ENCODE measurements around the gene SLC25A10. TPM values are rescaled to one million over a fixed set of nuclear protein-coding genes. Genes with fewer than 3 reads are reported as not detected.

Gene SLC25A10
- total and polyA plus RNA-seq, 10 of the 15 experiments (the other 5 are each of a cell fraction or from before 2014, with no cell fraction given), result 0.11 to 72.7 (median 22.3) TPM

DNA sequence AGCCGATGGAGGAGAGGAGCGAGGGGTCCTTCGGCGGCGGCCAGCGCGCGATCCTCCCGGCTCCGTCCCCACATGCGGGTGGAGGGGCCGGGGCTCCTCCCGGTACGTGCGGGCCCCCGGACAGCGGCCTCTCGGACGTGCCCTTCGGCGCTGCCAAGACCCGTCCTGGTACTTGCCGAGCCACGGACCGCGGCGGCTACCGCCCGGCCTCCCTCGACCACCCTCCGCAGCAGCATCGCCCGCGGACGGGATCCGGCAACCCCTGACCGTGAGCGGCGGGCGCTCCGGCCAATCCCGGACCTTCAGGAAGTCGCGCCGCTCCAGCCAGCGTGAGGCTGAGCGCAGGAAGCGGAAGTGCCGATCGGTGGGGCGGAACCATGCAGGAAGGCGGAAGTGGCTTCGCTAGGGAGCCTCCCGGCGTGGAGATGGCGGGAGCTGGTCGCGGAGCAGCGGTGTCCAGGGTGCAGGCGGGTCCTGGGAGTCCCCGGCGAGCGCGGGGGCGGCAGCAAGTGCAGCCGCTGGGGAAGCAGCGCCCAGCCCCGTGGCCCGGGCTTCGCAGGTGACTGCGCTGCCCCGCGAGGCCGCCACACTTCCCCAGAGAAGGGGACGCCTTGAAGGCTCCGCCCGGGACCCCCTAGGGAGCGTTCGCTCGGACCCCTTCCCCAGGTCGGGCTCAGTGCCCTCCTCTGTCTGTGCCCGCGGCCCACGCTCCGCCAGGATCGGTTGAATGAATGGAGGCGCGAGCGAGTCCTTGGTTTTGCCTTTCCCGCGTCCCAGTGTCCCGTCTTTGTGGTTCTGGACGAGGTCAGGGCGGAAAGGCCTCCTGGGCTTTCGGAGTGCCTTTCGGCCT lies 45.5 kb upstream of the SLC25A10 start, which contains the start of the genes CCDC137 and OXLD1 (continued):
- TF ChIP-seq, protein P1, sequence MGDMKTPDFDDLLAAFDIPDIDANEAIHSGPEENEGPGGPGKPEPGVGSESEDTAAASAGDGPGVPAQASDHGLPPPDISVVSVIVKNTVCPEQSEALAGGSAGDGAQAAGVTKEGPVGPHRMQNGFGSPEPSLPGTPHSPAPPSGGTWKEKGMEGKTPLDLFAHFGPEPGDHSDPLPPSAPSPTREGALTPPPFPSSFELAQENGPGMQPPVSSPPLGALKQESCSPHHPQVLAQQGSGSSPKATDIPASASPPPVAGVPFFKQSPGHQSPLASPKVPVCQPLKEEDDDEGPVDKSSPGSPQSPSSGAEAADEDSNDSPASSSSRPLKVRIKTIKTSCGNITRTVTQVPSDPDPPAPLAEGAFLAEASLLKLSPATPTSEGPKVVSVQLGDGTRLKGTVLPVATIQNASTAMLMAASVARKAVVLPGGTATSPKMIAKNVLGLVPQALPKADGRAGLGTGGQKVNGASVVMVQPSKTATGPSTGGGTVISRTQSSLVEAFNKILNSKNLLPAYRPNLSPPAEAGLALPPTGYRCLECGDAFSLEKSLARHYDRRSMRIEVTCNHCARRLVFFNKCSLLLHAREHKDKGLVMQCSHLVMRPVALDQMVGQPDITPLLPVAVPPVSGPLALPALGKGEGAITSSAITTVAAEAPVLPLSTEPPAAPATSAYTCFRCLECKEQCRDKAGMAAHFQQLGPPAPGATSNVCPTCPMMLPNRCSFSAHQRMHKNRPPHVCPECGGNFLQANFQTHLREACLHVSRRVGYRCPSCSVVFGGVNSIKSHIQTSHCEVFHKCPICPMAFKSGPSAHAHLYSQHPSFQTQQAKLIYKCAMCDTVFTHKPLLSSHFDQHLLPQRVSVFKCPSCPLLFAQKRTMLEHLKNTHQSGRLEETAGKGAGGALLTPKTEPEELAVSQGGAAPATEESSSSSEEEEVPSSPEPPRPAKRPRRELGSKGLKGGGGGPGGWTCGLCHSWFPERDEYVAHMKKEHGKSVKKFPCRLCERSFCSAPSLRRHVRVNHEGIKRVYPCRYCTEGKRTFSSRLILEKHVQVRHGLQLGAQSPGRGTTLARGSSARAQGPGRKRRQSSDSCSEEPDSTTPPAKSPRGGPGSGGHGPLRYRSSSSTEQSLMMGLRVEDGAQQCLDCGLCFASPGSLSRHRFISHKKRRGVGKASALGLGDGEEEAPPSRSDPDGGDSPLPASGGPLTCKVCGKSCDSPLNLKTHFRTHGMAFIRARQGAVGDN (IDR thresholded peaks at IDR 0.05), result 0 out of 2 replicates have a peak, but pooled peaks have one; percentile 50
- TF ChIP-seq GATAD2B (conservative IDR thresholded peaks at IDR 0.05; ENCODE audit: low read depth) (peak; percentile 98), KDM1A (IDR thresholded peaks at IDR 0.05; ENCODE audit: borderline replicate concordance) (no peak), CREB1 (IDR thresholded peaks at IDR 0.05; ENCODE audit: low read depth) (peak; percentile 61; the same call in 1 of the 2 replicates), SMAD1 (IDR thresholded peaks at IDR 0.05; ENCODE audit: low read depth, partially characterized antibody) (no peak), SIN3A (IDR thresholded peaks at IDR 0.05; ENCODE audit: low read depth, low read length) (0 out of 2 replicates have a peak, but pooled peaks have one; percentile 67), BACH1 (IDR thresholded peaks at IDR 0.05; ENCODE audit: borderline replicate concordance) (peak; percentile 75), CBX3 (IDR thresholded peaks at IDR 0.05; ENCODE audit: borderline replicate concordance, low read depth) (no peak), POLR2AphosphoS2 (IDR thresholded peaks at IDR 0.05; ENCODE audit: low read depth, low read length) (peak; percentile 86), JUNB (IDR thresholded peaks at IDR 0.05) (no peak), RUNX3 (IDR thresholded peaks at IDR 0.05; ENCODE audit: low read length) (peak; percentile 42), HDAC2 (IDR thresholded peaks at IDR 0.05) (no peak), EGR1 (IDR thresholded peaks at IDR 0.05; ENCODE audit: borderline replicate concordance in 1 of 2, low read depth in 2 of 2, low read length in 2 of 2) (peak in 1 of 2 experiments; percentile 82; a peak in 2 of 3 replicates), TCF7 (IDR thresholded peaks at IDR 0.05; ENCODE audit: borderline replicate concordance) (no peak), SREBF2 (IDR thresholded peaks at IDR 0.05; ENCODE audit: low read length) (peak; percentile 47; the same call in 1 of the 2 replicates), EED (IDR thresholded peaks at IDR 0.05; ENCODE audit: low read depth) (no peak), NFIC (IDR thresholded peaks at IDR 0.05; ENCODE audit: low read depth, low read length) (no peak)
- TF ChIP-seq, protein P2, sequence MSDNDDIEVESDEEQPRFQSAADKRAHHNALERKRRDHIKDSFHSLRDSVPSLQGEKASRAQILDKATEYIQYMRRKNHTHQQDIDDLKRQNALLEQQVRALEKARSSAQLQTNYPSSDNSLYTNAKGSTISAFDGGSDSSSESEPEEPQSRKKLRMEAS (IDR thresholded peaks at IDR 0.05; ENCODE audit: low read depth, low read length), result peak; percentile 66; the same call in 1 of the 2 replicates
- TF ChIP-seq, protein P3, sequence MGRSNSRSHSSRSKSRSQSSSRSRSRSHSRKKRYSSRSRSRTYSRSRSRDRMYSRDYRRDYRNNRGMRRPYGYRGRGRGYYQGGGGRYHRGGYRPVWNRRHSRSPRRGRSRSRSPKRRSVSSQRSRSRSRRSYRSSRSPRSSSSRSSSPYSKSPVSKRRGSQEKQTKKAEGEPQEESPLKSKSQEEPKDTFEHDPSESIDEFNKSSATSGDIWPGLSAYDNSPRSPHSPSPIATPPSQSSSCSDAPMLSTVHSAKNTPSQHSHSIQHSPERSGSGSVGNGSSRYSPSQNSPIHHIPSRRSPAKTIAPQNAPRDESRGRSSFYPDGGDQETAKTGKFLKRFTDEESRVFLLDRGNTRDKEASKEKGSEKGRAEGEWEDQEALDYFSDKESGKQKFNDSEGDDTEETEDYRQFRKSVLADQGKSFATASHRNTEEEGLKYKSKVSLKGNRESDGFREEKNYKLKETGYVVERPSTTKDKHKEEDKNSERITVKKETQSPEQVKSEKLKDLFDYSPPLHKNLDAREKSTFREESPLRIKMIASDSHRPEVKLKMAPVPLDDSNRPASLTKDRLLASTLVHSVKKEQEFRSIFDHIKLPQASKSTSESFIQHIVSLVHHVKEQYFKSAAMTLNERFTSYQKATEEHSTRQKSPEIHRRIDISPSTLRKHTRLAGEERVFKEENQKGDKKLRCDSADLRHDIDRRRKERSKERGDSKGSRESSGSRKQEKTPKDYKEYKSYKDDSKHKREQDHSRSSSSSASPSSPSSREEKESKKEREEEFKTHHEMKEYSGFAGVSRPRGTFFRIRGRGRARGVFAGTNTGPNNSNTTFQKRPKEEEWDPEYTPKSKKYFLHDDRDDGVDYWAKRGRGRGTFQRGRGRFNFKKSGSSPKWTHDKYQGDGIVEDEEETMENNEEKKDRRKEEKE (IDR thresholded peaks at IDR 0.05), result no peak
- TF ChIP-seq, protein P4, sequence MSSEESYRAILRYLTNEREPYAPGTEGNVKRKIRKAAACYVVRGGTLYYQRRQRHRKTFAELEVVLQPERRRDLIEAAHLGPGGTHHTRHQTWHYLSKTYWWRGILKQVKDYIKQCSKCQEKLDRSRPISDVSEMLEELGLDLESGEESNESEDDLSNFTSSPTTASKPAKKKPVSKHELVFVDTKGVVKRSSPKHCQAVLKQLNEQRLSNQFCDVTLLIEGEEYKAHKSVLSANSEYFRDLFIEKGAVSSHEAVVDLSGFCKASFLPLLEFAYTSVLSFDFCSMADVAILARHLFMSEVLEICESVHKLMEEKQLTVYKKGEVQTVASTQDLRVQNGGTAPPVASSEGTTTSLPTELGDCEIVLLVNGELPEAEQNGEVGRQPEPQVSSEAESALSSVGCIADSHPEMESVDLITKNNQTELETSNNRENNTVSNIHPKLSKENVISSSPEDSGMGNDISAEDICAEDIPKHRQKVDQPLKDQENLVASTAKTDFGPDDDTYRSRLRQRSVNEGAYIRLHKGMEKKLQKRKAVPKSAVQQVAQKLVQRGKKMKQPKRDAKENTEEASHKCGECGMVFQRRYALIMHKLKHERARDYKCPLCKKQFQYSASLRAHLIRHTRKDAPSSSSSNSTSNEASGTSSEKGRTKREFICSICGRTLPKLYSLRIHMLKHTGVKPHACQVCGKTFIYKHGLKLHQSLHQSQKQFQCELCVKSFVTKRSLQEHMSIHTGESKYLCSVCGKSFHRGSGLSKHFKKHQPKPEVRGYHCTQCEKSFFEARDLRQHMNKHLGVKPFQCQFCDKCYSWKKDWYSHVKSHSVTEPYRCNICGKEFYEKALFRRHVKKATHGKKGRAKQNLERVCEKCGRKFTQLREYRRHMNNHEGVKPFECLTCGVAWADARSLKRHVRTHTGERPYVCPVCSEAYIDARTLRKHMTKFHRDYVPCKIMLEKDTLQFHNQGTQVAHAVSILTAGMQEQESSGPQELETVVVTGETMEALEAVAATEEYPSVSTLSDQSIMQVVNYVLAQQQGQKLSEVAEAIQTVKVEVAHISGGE (CRISPR knock-in tag; IDR thresholded peaks at IDR 0.05), result no peak

Data from GM12878 (cell line).